ENCODE data around the gene ZBTB11. TPM values are rescaled to one million over a fixed set of nuclear protein-coding genes. Genes with fewer than 3 reads are reported as not detected.
"Not testable (repeated sequence)": the region's sequence is repeated elsewhere in the genome, so short reads cannot be mapped to it uniquely, and the experiment has no call there.

ZBTB11 gene
- total RNA-seq, 3 donors from 2014 or later (not counting 1 experiment from before 2014, with no cell fraction given), result 72.0 to 90.9 (median 83.5) TPM

- no peak overlapping the region for H3K4me3 ChIP-seq (ENCODE audit: low read length)
- Mint-ChIP-seq H3K4me1 (peaks cover 7 to 15% of the 10 kb centered on the region in 2 donors), H3K4me3 (no peak overlapping the region), H3K36me3 (no peaks in the 10 kb centered on the region), H3K27ac (no peak overlapping the region), H3K9me3 (no peaks in the 10 kb centered on the region), H3K27me3 (ENCODE audit: low read depth in 2 of 2) (no peaks in the 10 kb centered on the region)
- H3K36me3 ChIP-seq (ENCODE audit: control insufficient read depth, insufficient read depth, low read length), result no peaks in the 10 kb centered on the region
- no peak overlapping the region for H3K27ac ChIP-seq (ENCODE audit: low read length)
- H3K27me3 ChIP-seq (ENCODE audit: control insufficient read depth, insufficient read depth, low read length), result no peaks in the 10 kb centered on the region
- intact Hi-C loops (cut with micrococcal nuclease), result no loop called here
- no peak for ATAC-seq
- 100% methylated on average over 2 of the region's 3 CpGs for WGBS (ENCODE audit: insufficient coverage)
- no peak for TF ChIP-seq CTCF (IDR thresholded peaks at IDR 0.05)
- H3K4me1 ChIP-seq (ENCODE audit: control insufficient read depth, insufficient read depth, low read length), result peaks cover 7% of the 10 kb centered on the region
- DNase-seq, result no peak
- H3K9me3 ChIP-seq (ENCODE audit: control insufficient read depth, insufficient read depth, low read length), result no peaks in the 10 kb centered on the region
Observed at GRCh38 chr3:101719604-101720185, 42.8 kb upstream of the ZBTB11 start.

- H3K27ac Mint-ChIP-seq, result no peak overlapping the region
- no CpG with 5 or more reads among the region's 1 CpG for WGBS (ENCODE audit: insufficient coverage)
- no peaks in the 10 kb centered on the region for H3K36me3 Mint-ChIP-seq
- Histone ChIP-seq H3K36me3 (ENCODE audit: control insufficient read depth, insufficient read depth, low read length) (no peaks in the 10 kb centered on the region), H3K27ac (ENCODE audit: low read length) (no peak overlapping the region), H3K9me3 (ENCODE audit: control insufficient read depth, insufficient read depth, low read length) (no peaks in the 10 kb centered on the region), H3K27me3 (ENCODE audit: control insufficient read depth, insufficient read depth, low read length) (no peaks in the 10 kb centered on the region), H3K4me3 (ENCODE audit: low read length) (no peak overlapping the region), H3K4me1 (ENCODE audit: control insufficient read depth, insufficient read depth, low read length) (peaks cover 3% of the 10 kb centered on the region)
- H3K4me1 Mint-ChIP-seq, result peaks cover 0 to 9% of the 10 kb centered on the region in 2 donors
- no peak overlapping the region for H3K4me3 Mint-ChIP-seq
- DNase-seq (no peak), ATAC-seq (no peak)
- H3K9me3 Mint-ChIP-seq, result no peaks in the 10 kb centered on the region
- no peaks in the 10 kb centered on the region for H3K27me3 Mint-ChIP-seq (ENCODE audit: low read depth in 2 of 2)
- intact Hi-C loops (cut with micrococcal nuclease), result no loop called here
- no peak for TF ChIP-seq CTCF (IDR thresholded peaks at IDR 0.05)
Observed at GRCh38 chr3:101718455-101718854, 41.5 kb upstream of the ZBTB11 start.

- no peak overlapping the region for H3K4me3 ChIP-seq (ENCODE audit: low read length)
- H3K4me1 Mint-ChIP-seq, result no peaks in the 10 kb centered on the region
- intact Hi-C loops (cut with micrococcal nuclease), result no loop called here
- H3K9me3 Mint-ChIP-seq, result no peaks in the 10 kb centered on the region
- ATAC-seq (no peak), DNase-seq (no peak)
- no peaks in the 10 kb centered on the region for H3K36me3 Mint-ChIP-seq
- WGBS (ENCODE audit: insufficient coverage), result 88% methylated on average over 3 of the region's 4 CpGs
- H3K36me3 ChIP-seq (ENCODE audit: control insufficient read depth, insufficient read depth, low read length), result no peaks in the 10 kb centered on the region
- no peak for TF ChIP-seq CTCF (IDR thresholded peaks at IDR 0.05)
- no peaks in the 10 kb centered on the region for H3K9me3 ChIP-seq (ENCODE audit: control insufficient read depth, insufficient read depth, low read length)
- H3K4me1 ChIP-seq (ENCODE audit: control insufficient read depth, insufficient read depth, low read length), result no peaks in the 10 kb centered on the region
- no peak overlapping the region for H3K27ac ChIP-seq (ENCODE audit: low read length)
- H3K27me3 ChIP-seq (ENCODE audit: control insufficient read depth, insufficient read depth, low read length), result no peaks in the 10 kb centered on the region
- H3K27ac Mint-ChIP-seq, result no peak overlapping the region
- no peak overlapping the region for H3K4me3 Mint-ChIP-seq
- H3K27me3 Mint-ChIP-seq (ENCODE audit: low read depth in 2 of 2), result no peaks in the 10 kb centered on the region
Observed at GRCh38 chr3:101709126-101709525, 32.2 kb upstream of the ZBTB11 start.

- WGBS (ENCODE audit: insufficient coverage), result 67% methylated on average over 1 of the region's 2 CpGs
- H3K9me3 ChIP-seq (ENCODE audit: control insufficient read depth, insufficient read depth, low read length); H3K36me3 ChIP-seq (ENCODE audit: control insufficient read depth, insufficient read depth, low read length); DNase-seq; H3K27me3 ChIP-seq (ENCODE audit: control insufficient read depth, insufficient read depth, low read length); H3K27ac Mint-ChIP-seq; H3K4me3 Mint-ChIP-seq; H3K27me3 Mint-ChIP-seq (ENCODE audit: low read depth in 2 of 2); H3K4me3 ChIP-seq (ENCODE audit: low read length); intact Hi-C loops (cut with micrococcal nuclease); H3K36me3 Mint-ChIP-seq; H3K4me1 Mint-ChIP-seq; H3K27ac ChIP-seq (ENCODE audit: low read length); H3K9me3 Mint-ChIP-seq; ATAC-seq; H3K4me1 ChIP-seq (ENCODE audit: control insufficient read depth, insufficient read depth, low read length): not testable (repeated sequence)
Observed at GRCh38 chr3:101704639-101705038, 27.7 kb upstream of the ZBTB11 start.

Data from natural killer cell (primary cell).